ENCODE results near the gene CHMP3. TPM values are rescaled to one million over a fixed set of nuclear protein-coding genes. Genes with fewer than 3 reads are reported as not detected.
A peak's percentile ranks its signal among the peaks of the same experiment; 100 is the strongest.

The CHMP3 gene
- total RNA-seq, 1 donor from 2014 or later: 75.8 TPM

GRCh38 chr2:86482034-86482433 lies 81.2 kb downstream of the CHMP3 start:
- H3K27me3 Mint-ChIP-seq (ENCODE audit: low read depth): no peaks in the 10 kb centered on the region
- no peak overlapping the region for H3K27ac Mint-ChIP-seq
- DNase-seq (ENCODE audit: low spot score in 2 of 2, unreplicated experiment in 2 of 2): no peak
- H3K4me1 Mint-ChIP-seq: no peaks in the 10 kb centered on the region
- H3K4me3 Mint-ChIP-seq: no peak overlapping the region
- peaks cover 78% of the 10 kb centered on the region for H3K36me3 Mint-ChIP-seq
- H3K9me3 Mint-ChIP-seq: no peaks in the 10 kb centered on the region
- TF ChIP-seq CTCF (IDR thresholded peaks at IDR 0.05; ENCODE audit: unreplicated experiment): no peak

GRCh38 chr2:86480105-86480504 lies 83.1 kb downstream of the CHMP3 start:
- no peak for TF ChIP-seq CTCF (IDR thresholded peaks at IDR 0.05; ENCODE audit: unreplicated experiment)
- H3K4me3 Mint-ChIP-seq: no peak overlapping the region
- no peak overlapping the region for H3K27ac Mint-ChIP-seq
- H3K4me1 Mint-ChIP-seq: no peaks in the 10 kb centered on the region
- peaks cover 72% of the 10 kb centered on the region for H3K36me3 Mint-ChIP-seq
- H3K9me3 Mint-ChIP-seq: no peaks in the 10 kb centered on the region
- DNase-seq (ENCODE audit: low spot score in 2 of 2, unreplicated experiment in 2 of 2): no peak
- H3K27me3 Mint-ChIP-seq (ENCODE audit: low read depth): no peaks in the 10 kb centered on the region

- peaks cover 63% of the 10 kb centered on the region for H3K36me3 Mint-ChIP-seq
- no peak overlapping the region for H3K4me3 Mint-ChIP-seq
- no peak overlapping the region for H3K27ac Mint-ChIP-seq
- H3K4me1 Mint-ChIP-seq: no peaks in the 10 kb centered on the region
- no peak for DNase-seq (ENCODE audit: low spot score in 2 of 2, unreplicated experiment in 2 of 2)
- TF ChIP-seq CTCF (IDR thresholded peaks at IDR 0.05; ENCODE audit: unreplicated experiment): no peak
- H3K27me3 Mint-ChIP-seq (ENCODE audit: low read depth): no peaks in the 10 kb centered on the region
- no peaks in the 10 kb centered on the region for H3K9me3 Mint-ChIP-seq
These were observed 85.9 kb downstream of the CHMP3 start for GRCh38 chr2:86477349-86477748.

- no peaks in the 10 kb centered on the region for H3K9me3 Mint-ChIP-seq
- H3K27ac Mint-ChIP-seq: no peak overlapping the region
- no peak overlapping the region for H3K4me3 Mint-ChIP-seq
- H3K36me3 Mint-ChIP-seq: peaks cover 63% of the 10 kb centered on the region
- no peaks in the 10 kb centered on the region for H3K27me3 Mint-ChIP-seq (ENCODE audit: low read depth)
- no peak for DNase-seq (ENCODE audit: low spot score in 2 of 2, unreplicated experiment in 2 of 2)
- no peaks in the 10 kb centered on the region for H3K4me1 Mint-ChIP-seq
- no peak for TF ChIP-seq CTCF (IDR thresholded peaks at IDR 0.05; ENCODE audit: unreplicated experiment)
These were observed 86.3 kb downstream of the CHMP3 start for GRCh38 chr2:86476918-86477317.

- H3K4me1 Mint-ChIP-seq: no peaks in the 10 kb centered on the region
- H3K9me3 Mint-ChIP-seq: no peaks in the 10 kb centered on the region
- no peak overlapping the region for H3K4me3 Mint-ChIP-seq
- no peak for TF ChIP-seq CTCF (IDR thresholded peaks at IDR 0.05; ENCODE audit: unreplicated experiment)
- H3K27ac Mint-ChIP-seq: peak overlapping the region; percentile 61
- no peak for DNase-seq (ENCODE audit: low spot score in 2 of 2, unreplicated experiment in 2 of 2)
- H3K27me3 Mint-ChIP-seq (ENCODE audit: low read depth): no peaks in the 10 kb centered on the region
- H3K36me3 Mint-ChIP-seq: peaks cover 63% of the 10 kb centered on the region
These were observed 87.2 kb downstream of the CHMP3 start for GRCh38 chr2:86476092-86476491.

- Mint-ChIP-seq H3K36me3 (peaks cover 56% of the 10 kb centered on the region), H3K4me3 (no peak overlapping the region)
These were observed 91.6 kb downstream of the CHMP3 start for GRCh38 chr2:86471637-86472036.

More at GRCh38 chr2:86471637-86472036, 91.6 kb downstream of the CHMP3 start:
- no peaks in the 10 kb centered on the region for H3K27me3 Mint-ChIP-seq (ENCODE audit: low read depth)
- no peaks in the 10 kb centered on the region for H3K4me1 Mint-ChIP-seq
- DNase-seq (ENCODE audit: low spot score in 2 of 2, unreplicated experiment in 2 of 2): no peak
- TF ChIP-seq CTCF (IDR thresholded peaks at IDR 0.05; ENCODE audit: unreplicated experiment): no peak
- no peak overlapping the region for H3K27ac Mint-ChIP-seq
- H3K9me3 Mint-ChIP-seq: no peaks in the 10 kb centered on the region

Data from mesothelial cell of epicardium (in vitro differentiated cells).